Vagina (tissue), 2 donors: Measurements from ENCODE around the gene FAM171A1.

Experiments
- CTCF ChIP-seq, 3 experiments: fragments of 450-650 bp in 2 of 3; fragments of 200-600 bp in 1 of 3; sonication (generic) in 1 of 3; IDR thresholded peaks; one replicate each; pipeline ENCODE4 v1.5.1; 2017 to 2019; ENCODE audit warnings: antibody characterized with exemption in 3 of 3, mild to moderate bottlenecking in 2 of 3, moderate library complexity in 2 of 3
- POLR2A ChIP-seq, 2 donors: fragments of 450-650 bp; IDR thresholded peaks; one replicate each; pipeline ENCODE4 v1.6.1; 2017; ENCODE audit warnings: antibody characterized with exemption in 2 of 2, mild to moderate bottlenecking in 2 of 2, moderate library complexity in 2 of 2

- TF ChIP-seq CTCF (IDR thresholded peaks at IDR 0.05) (no peak), POLR2A (IDR thresholded peaks at IDR 0.05) (no peak)
Measured at GRCh38 chr10:15351099-15351820, 19.8 kb downstream of the FAM171A1 start.
